Stimulated activated naive CD8-positive, alpha-beta T cell treated with anti-CD3 and anti-CD28 coated beads, Interleukin-15, amount 100 ng/mL, for 72 hours (primary cell): ENCODE measurements around the gene KLHL29.

ENCODE experiments used
- ATAC-seq: fragments of 150-1000 bp; cut with Tn5 transposase; 2 replicates; pipeline ENCODE4 v1.10.0; 2021; ENCODE audit warnings: mild to moderate bottlenecking, moderate library complexity
- DNase-seq, 2 donors: peaks; one replicate each; pipeline ENCODE4 v3.0.0; 2021 to 2022
- H3K27ac Mint-ChIP-seq, 2 donors: one replicate each; pipeline ENCODE4 v1.8.0; 2022; ENCODE audit warnings: mild to moderate bottlenecking in 2 of 2, mixed read lengths in 2 of 2, moderate library complexity in 2 of 2
- H3K27me3 Mint-ChIP-seq: one replicate; pipeline ENCODE4 v1.8.0; 2022; ENCODE audit warnings: mixed read lengths
- H3K4me1 Mint-ChIP-seq: one replicate; pipeline ENCODE4 v1.8.0; 2022; ENCODE audit warnings: mild to moderate bottlenecking, mixed read lengths
- H3K4me3 Mint-ChIP-seq, 2 donors: one replicate each; pipeline ENCODE4 v1.8.0; 2022; ENCODE audit warnings: mild to moderate bottlenecking in 2 of 2, mixed read lengths in 2 of 2, moderate library complexity in 1 of 2
- H3K9me3 Mint-ChIP-seq, 2 donors: one replicate each; pipeline ENCODE4 v1.8.0; 2022; ENCODE audit warnings: mixed read lengths in 2 of 2

KLHL29 gene

DNA sequence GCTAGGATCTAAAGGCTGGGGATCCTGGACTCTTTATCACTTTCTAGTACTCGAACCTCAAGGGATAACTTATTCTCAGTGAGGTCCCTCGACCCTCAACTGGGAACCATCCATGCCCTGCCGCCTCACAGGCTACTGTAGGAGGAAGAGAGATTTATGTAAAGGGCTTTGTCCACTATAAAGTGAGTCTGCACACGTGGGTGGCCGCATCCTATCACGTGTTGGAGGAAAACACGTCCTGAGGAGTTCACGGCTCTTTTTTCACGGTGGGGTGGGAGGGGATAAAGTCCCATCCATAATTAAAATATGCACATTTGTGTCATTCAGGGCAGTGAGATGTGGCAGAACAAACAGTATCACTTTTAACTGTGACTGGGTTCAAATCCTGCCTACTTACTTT lies 176.6 kb downstream of the KLHL29 start:
- DNase-seq: no peak
- H3K4me3 Mint-ChIP-seq: no peak overlapping the region
- H3K27ac Mint-ChIP-seq: no peak overlapping the region
- no peak for ATAC-seq
- H3K9me3 Mint-ChIP-seq: no peaks in the 10 kb centered on the region
- H3K27me3 Mint-ChIP-seq: no peaks in the 10 kb centered on the region
- no peaks in the 10 kb centered on the region for H3K4me1 Mint-ChIP-seq

DNA sequence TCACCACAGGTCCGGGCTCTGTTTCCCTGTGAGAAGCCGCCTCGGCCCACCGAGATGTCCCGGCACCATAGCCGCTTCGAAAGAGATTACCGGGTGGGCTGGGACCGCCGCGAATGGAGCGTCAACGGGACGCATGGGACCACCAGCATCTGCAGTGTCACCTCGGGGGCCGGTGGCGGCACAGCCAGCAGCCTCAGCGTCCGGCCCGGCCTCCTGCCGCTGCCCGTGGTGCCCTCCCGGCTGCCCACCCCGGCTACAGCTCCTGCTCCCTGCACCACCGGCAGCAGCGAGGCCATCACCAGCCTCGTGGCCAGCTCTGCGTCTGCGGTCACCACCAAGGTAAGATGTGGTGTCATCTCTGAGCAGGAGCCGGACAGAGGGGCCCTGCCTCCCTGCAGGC lies 177.2 kb downstream of the KLHL29 start:
- ATAC-seq (no peak), DNase-seq (no peak)
- Mint-ChIP-seq H3K27me3 (no peaks in the 10 kb centered on the region), H3K27ac (no peak overlapping the region), H3K4me1 (no peaks in the 10 kb centered on the region), H3K4me3 (no peak overlapping the region), H3K9me3 (no peaks in the 10 kb centered on the region)

DNA sequence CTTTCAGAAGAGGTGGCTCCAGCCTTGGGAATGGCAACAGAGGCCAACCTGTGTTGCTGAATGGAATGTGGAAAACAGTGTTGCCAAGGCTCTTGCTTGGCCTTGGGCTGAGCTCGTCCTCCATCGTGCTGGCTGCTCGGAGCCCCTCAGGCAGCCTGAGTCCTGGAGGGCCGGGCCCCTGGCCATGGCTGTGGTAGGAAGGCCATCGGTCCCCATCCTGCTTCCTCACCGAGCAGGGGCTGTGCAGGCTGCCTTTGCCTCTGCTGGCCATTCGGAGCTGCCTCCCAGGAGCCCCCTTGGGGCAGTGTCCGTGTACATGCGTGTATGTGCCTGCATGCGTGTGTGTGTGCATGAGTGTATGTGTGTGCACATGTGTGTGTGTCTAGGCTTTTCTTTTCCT lies 178.2 kb downstream of the KLHL29 start:
- Mint-ChIP-seq H3K4me3 (no peak overlapping the region), H3K27me3 (no peaks in the 10 kb centered on the region), H3K27ac (peak overlapping the region in 1 of 2 donors; percentile 59), H3K4me1 (no peaks in the 10 kb centered on the region), H3K9me3 (no peaks in the 10 kb centered on the region)
- ATAC-seq (no peak), DNase-seq (no peak)

DNA sequence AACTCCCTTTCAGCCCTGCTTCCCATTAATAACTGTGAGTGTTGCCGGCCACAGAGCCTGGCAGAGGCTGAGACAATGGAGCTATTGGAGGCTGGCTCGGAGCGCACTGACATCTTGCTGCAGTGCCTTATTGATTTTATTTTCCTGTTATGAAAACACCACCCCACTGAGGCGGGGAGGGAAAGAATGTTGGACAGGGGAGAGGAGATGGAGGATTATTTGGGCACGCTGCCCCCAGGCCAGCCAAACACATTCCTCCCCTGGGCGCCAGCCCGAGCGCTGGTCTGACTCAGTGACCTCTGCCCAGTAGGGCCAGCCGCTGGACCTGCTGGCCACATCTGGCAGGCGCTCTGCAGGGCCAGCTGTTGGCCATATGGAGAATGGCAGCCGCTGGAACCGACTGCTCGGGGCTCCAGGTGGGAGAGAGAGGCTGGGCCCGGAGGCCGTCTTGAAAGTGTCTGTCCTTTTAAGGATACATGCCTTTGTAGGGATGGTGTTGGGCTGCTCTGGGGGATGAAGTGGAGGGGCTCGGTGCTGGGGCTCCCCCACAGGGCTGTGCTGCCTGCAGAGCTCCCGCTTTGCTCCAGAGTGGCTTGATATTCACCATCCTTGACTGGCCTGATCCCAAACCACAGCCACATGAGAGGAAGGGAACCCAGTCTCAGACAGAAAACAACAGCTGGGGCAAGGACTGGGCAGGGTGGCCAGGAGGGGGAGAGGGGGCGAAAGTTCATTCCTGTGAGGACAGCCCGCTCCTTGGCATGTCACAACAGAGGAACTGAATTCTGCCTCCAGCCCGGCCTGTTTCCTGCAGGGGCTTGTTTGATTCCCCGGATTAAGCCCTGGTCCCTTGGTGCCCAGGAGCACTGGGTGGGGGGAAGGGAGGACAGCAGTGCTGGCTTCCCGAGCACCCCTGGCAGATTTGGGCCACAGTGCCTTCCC lies 179.0 kb downstream of the KLHL29 start:
- no peak for ATAC-seq
- peak overlapping the region in 1 of 2 donors; percentile 59 for H3K27ac Mint-ChIP-seq
- no peak overlapping the region for H3K4me3 Mint-ChIP-seq
- H3K27me3 Mint-ChIP-seq: no peaks in the 10 kb centered on the region
- H3K9me3 Mint-ChIP-seq: no peaks in the 10 kb centered on the region
- no peaks in the 10 kb centered on the region for H3K4me1 Mint-ChIP-seq
- DNase-seq: no peak

DNA sequence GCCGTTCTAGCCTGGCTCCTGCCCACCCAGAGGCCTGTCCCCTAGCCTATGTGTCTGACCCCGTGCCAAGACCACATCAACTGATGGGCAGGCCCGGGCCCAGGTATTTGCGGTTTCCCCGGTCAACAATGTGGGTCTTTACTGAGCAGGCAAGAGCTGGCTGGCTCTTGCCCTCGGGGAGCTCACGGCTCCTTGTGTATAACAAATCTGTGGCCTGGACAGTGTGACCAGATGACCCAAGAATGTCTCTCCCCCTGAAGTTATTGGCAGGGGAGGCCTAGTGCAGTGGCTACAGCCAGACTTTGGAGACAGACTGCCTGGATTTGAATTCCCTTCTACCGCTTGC lies 179.6 kb downstream of the KLHL29 start:
- H3K27ac Mint-ChIP-seq: no peak overlapping the region
- no peak overlapping the region for H3K4me3 Mint-ChIP-seq
- no peaks in the 10 kb centered on the region for H3K4me1 Mint-ChIP-seq
- no peaks in the 10 kb centered on the region for H3K27me3 Mint-ChIP-seq
- ATAC-seq: no peak
- no peaks in the 10 kb centered on the region for H3K9me3 Mint-ChIP-seq
- no peak for DNase-seq

DNA sequence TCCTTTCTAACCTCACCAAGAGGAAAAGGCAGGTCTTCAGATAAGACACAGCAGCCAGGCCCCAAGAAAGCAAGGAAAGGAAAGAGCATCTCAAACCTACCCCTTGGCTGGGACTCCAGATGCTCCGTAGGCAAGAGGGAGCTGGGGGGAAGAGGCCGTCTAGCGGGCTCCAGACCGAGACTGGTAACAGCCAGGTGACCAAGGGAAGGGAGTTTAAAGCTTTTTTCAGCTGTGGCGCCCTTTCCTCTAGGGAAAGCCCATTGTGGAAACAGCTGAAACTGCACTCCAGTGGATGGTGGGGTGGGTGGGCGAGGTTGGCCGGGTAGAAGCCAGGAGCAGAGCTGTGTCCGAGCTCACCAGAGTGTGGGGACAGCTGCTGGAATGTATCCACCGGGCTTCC lies 180.4 kb downstream of the KLHL29 start:
- H3K27me3 Mint-ChIP-seq: no peaks in the 10 kb centered on the region
- ATAC-seq (no peak), DNase-seq (no peak)
- H3K9me3 Mint-ChIP-seq: no peaks in the 10 kb centered on the region
- H3K27ac Mint-ChIP-seq: peak overlapping the region in 1 of 2 donors; percentile 37
- no peak overlapping the region for H3K4me3 Mint-ChIP-seq
- H3K4me1 Mint-ChIP-seq: no peaks in the 10 kb centered on the region

DNA sequence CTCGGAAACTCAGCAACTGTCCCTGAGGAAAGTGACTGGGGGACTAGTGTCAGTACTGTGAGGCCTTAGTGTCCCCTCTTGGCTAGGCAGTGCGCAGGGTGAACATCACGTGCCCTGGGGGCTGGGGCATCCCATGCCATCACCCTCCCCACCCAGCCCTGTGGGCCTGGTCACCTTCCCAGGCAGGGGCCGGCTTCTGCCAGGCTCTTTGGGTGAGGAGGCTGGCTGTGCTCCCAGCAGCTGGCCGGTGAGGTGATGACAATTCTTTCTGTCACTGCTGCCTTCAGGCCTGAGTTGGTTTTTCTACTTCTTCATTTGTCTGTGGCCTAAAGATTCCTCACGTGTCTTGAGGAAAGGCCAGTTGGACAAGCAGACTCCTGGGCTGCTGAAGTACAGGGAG lies 180.8 kb downstream of the KLHL29 start:
- H3K27me3 Mint-ChIP-seq: no peaks in the 10 kb centered on the region
- DNase-seq (no peak), ATAC-seq (no peak)
- H3K4me3 Mint-ChIP-seq: no peak overlapping the region
- H3K27ac Mint-ChIP-seq: no peak overlapping the region
- no peaks in the 10 kb centered on the region for H3K9me3 Mint-ChIP-seq
- H3K4me1 Mint-ChIP-seq: no peaks in the 10 kb centered on the region

DNA sequence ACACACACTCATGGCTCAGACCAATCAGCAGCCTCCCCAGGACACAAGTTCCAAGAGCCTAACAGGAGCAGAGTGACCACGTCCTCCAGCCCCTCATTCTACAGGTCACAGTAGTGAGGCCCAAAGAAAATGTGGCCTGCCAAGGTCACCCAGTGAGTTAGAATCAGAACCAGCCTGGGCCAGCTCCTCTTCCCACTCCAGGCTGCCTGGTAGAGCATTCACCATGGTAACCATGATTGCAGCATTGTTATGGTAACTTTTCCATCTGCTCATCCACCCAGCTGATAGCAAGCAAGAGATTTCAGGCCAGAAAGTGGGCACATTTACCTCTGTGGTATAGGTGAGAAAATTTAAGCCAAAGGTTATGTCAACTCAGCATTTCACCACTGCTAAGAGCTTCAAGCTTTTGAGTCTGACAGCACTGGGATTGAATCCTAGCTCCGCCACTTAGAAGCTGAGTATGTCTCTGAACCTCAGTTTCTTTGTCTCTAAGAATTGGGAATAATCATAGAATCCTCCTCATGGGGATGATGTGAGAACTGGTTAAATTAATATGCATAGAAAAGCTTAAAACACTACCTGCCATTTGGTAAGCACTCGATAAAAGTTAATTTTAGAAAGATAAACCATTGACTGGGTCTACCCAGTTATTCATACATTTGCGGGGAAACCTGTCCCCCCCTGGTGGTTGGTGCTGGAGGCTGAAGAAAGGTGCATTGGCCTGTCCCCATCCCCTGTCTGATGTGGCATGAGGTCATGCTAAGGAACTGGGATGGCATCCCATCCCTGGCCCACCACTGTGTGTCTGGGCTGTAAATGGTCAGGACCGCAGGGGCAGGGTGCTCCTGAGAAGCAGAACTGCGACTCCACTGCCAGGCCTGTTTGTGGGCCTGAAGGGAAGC lies 181.5 kb downstream of the KLHL29 start:
- no peaks in the 10 kb centered on the region for H3K4me1 Mint-ChIP-seq
- H3K27ac Mint-ChIP-seq: no peak overlapping the region
- ATAC-seq: peak; percentile 51
- H3K27me3 Mint-ChIP-seq: no peaks in the 10 kb centered on the region
- H3K4me3 Mint-ChIP-seq: no peak overlapping the region
- H3K9me3 Mint-ChIP-seq: no peaks in the 10 kb centered on the region
- DNase-seq: peak; percentile 16 to 27

DNA sequence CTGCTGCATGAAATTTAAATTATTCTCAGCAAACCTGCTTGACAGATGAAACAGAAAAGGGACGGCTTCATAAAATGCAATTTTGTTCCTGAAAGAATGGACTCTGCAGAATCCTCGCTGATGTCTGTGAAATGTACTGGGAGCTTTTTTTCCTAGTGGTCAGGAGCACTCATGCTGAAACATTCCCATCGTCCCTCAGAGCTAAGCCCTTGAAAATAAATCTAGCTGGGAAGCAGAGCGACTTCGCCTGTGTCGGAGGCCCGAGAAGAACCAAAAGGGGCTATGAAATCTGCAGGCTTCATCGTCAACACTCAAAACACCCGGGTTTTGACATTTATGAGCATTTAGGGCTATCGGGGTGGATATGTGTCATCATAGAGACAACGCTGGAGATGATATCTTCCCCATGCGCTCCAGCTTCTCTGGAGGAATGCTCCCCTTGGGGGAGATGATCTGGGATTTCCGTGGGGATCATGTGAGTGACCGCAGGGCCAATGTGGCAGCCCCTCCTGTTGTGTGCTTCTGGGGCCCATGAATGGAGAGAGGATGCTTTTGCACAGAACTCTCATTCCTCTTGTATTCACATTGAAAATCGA lies 182.3 kb downstream of the KLHL29 start:
- Mint-ChIP-seq H3K9me3 (no peaks in the 10 kb centered on the region), H3K4me3 (no peak overlapping the region), H3K27ac (no peak overlapping the region), H3K27me3 (no peaks in the 10 kb centered on the region), H3K4me1 (no peaks in the 10 kb centered on the region)
- no peak for ATAC-seq
- DNase-seq: no peak

DNA sequence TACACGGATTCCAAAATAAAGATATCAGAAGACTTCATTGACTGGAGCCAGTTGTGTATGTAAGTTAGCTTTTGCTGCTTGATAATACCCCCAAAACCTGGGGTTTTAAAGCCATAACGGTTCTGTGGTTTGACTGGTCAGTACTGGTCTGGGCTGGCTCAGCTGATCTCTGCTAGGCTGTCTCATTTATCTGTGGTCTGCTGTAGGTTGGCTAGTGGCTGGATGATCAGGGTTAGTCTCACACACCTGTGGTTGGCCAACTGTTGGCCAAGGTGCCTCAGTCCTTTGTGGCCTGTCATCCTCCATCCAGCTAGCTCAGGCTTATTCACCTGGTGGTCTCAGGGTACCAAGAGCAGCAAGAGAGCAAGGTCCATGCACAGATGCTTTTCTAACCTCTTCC lies 183.2 kb downstream of the KLHL29 start:
- H3K4me3 Mint-ChIP-seq: no peak overlapping the region
- no peaks in the 10 kb centered on the region for H3K9me3 Mint-ChIP-seq
- ATAC-seq (no peak), DNase-seq (no peak)
- no peaks in the 10 kb centered on the region for H3K4me1 Mint-ChIP-seq
- no peaks in the 10 kb centered on the region for H3K27me3 Mint-ChIP-seq
- H3K27ac Mint-ChIP-seq: no peak overlapping the region

DNA sequence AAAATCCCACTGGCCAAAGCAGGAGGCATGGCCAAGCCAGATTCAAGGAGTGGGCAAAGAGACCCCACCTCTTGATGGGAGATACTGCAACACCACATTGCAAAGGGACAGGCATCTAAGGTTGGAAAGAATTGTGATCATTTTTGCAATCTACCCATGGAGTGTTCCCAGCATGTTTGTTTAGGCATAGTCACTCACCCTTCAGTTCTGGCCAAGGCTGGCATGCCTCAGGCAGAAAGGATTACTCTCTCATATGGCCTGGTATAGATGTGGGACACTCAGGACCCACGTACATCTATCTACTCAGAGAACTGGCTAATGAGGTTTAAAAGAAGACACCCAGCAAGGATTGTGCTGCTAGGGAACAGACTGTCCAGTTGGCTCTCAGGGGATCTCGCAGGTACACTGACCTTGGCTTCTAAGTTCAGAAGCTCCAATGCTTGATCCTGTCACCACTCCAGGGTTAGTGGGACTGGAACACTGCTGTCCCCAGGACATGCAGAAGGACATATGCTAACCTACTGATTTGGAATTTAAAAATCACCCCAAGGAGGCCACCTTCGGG lies 183.7 kb downstream of the KLHL29 start:
- Mint-ChIP-seq H3K9me3 (no peaks in the 10 kb centered on the region), H3K27me3 (no peaks in the 10 kb centered on the region), H3K4me1 (no peaks in the 10 kb centered on the region), H3K27ac (no peak overlapping the region), H3K4me3 (no peak overlapping the region)
- DNase-seq (no peak), ATAC-seq (no peak)

DNA sequence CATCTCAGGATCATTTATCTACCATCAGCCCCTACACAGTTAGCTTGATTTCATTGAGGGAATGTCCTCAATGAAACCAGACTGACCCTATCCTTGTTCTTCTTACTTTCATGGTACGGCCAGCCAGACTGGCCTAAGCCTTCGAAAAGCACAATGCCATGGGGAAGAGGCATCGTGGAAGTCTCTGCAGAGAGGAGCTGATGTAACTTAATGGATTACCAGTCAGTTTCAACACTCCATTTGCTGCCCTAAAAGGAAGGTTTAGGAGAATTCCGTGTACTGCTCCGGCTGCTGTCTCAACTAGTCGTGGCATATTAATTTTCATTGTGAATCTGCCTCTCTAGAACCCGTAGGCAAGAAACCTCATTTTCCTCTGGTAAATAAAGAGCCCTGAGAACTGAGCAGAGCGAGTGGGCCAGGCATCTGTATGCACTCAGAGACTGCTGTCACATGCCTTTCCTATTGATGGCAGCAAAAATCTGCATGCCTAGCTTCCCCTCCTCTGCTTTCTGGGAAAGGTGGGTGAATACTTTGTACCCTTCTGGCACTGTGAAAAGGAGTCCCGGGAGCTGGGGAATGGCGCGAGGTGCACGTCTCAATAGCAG lies 184.9 kb downstream of the KLHL29 start:
- H3K4me3 Mint-ChIP-seq: no peak overlapping the region
- DNase-seq (no peak), ATAC-seq (no peak)
- no peak overlapping the region for H3K27ac Mint-ChIP-seq
- H3K9me3 Mint-ChIP-seq: no peaks in the 10 kb centered on the region
- H3K27me3 Mint-ChIP-seq: no peaks in the 10 kb centered on the region
- no peaks in the 10 kb centered on the region for H3K4me1 Mint-ChIP-seq

DNA sequence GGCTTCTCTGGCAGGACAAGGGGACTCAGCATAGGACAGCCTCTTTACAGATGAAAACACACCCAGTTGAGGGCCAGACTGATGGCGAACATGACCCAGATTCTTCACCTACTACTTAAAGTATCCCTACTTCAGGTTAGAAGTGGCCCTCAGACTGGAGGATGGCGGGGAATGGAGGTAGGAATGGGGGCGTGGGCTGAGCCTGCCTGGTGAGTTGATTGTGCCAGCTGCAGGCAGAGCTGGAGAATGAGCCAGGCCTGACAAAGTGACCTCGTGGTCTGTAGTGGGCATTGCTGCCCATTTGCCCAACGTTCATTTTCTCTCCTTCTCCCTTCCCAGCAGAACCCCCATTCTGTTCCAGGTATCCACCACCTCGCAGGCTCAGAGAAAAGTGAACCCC lies 186.1 kb downstream of the KLHL29 start:
- H3K27me3 Mint-ChIP-seq: no peaks in the 10 kb centered on the region
- no peaks in the 10 kb centered on the region for H3K9me3 Mint-ChIP-seq
- no peak overlapping the region for H3K27ac Mint-ChIP-seq
- H3K4me3 Mint-ChIP-seq: no peak overlapping the region
- no peak for ATAC-seq
- DNase-seq: no peak
- H3K4me1 Mint-ChIP-seq: no peaks in the 10 kb centered on the region

DNA sequence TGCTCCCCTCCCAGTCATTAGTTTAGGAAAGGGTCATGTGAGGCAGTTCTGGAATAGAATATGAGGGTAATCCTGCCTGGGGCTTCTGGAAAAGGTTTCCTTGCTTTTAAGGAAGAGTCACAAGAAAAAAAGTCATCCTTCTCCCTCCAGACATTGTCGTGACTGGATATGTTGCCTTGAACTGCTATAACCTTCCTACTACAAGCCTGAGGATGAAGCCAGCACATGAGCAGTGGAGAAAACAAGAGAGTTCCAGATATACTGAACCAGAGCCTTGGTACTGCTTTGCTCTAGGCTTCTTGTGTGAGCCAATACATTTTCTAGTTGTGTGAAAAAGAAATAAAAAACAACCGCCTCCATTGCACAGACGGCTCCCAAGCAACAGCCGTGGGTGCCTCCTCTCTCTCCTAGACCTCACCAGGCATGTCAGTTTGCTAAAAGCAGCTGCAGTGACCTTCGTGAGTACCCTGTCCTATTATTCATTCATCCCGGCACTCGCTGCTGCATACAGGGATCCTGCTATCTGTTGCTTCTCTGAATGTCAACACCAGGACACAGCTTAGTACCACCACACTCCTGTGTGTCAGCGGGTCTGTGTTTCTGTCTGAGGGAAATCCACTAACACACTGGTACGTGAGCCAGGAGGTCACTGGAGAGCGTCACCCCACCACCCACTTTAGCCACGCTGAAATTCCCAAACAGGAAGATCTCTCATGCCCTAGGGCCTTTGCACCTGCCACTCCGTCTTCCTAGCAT lies 186.7 kb downstream of the KLHL29 start:
- H3K4me1 Mint-ChIP-seq: no peaks in the 10 kb centered on the region
- no peak for ATAC-seq
- no peak overlapping the region for H3K4me3 Mint-ChIP-seq
- no peak overlapping the region for H3K27ac Mint-ChIP-seq
- no peak for DNase-seq
- no peaks in the 10 kb centered on the region for H3K27me3 Mint-ChIP-seq
- H3K9me3 Mint-ChIP-seq: no peaks in the 10 kb centered on the region
